NCI-H345 (cell line): Measurements from ENCODE around the gene PACRG.
"Not testable (repeated sequence)": the region's sequence is repeated elsewhere in the genome, so short reads cannot be mapped to it uniquely, and the experiment has no call there.

Experiments
- DNase-seq: peaks from one replicate; lab custom pipeline; 2025; lab: John Stamatoyannopoulos, UW

The PACRG gene

GRCh38 chr6:162942866-162943265 lies 215.1 kb downstream of the PACRG start:
- no peak for DNase-seq

GRCh38 chr6:162943369-162943768 lies 215.6 kb downstream of the PACRG start:
- DNase-seq, result no peak

- no peak for DNase-seq
Observed at GRCh38 chr6:162951164-162951743, 223.5 kb downstream of the PACRG start.

GRCh38 chr6:162952423-162952822 lies 224.6 kb downstream of the PACRG start:
- DNase-seq, result no peak

DNA sequence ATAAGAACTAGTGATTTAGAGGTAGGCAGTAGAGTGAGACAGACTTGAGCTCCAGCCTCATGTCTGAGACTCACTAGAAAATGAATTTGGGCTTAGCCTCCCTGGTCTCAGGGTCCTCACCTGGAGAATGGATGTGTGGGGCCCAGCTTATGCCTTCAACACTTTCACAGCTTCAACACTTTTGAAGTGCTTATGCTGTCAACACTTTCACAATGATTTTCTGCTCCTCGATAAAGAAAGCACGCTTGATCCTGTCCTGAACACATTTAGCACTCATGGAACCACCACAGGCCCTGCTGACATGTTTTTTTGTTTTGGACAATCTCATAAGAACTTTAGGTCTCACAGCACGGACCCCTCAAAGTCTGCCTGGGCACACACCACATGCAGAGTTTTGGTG lies 229.3 kb downstream of the PACRG start:
- no peak for DNase-seq

GRCh38 chr6:162960679-162961457 lies 233.1 kb downstream of the PACRG start:
- DNase-seq, result no peak

- no peak for DNase-seq
Observed at GRCh38 chr6:162962093-162962492, 234.3 kb downstream of the PACRG start.

- DNase-seq, result no peak
Observed at GRCh38 chr6:162963861-162964260, 236.1 kb downstream of the PACRG start.

DNA sequence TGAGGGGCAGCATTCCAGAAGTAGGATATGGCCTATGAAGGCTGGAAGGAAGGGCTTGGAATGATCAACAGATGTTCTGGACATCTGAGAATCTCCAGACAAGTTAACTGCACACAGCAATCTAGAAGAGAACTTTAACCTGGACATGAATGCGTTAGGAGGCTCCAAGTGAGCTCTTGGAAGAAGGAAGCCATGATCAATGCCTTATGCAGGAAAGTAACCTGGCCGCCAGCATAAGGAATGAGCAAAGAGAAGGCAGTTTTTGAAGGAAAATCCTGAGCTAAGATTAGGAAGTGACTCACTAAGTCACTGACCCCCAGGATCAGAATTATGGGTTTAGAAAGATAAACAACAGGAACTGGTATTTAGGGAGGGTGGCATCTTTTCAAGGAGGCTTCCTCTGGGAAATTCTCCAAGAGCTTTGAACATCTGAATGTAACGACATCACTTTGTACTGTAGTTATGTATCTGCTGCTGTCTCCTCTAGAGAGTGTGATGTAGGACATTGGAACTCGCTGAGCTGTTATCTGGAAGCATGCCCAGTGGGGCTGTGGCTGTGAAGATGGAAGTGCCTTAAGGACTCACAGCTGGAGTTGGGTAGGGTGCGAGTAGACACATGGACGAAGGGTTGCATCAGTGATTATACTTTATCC lies 236.8 kb downstream of the PACRG start:
- DNase-seq, result no peak

GRCh38 chr6:162965366-162965765 lies 237.6 kb downstream of the PACRG start:
- DNase-seq, result no peak

- DNase-seq, result no peak
Observed at GRCh38 chr6:162970246-162970645, 242.5 kb downstream of the PACRG start.

- DNase-seq, result no peak
Observed at GRCh38 chr6:162971356-162971755, 243.6 kb downstream of the PACRG start.

- DNase-seq, result no peak
Observed at GRCh38 chr6:162973151-162973872, 245.5 kb downstream of the PACRG start.

DNA sequence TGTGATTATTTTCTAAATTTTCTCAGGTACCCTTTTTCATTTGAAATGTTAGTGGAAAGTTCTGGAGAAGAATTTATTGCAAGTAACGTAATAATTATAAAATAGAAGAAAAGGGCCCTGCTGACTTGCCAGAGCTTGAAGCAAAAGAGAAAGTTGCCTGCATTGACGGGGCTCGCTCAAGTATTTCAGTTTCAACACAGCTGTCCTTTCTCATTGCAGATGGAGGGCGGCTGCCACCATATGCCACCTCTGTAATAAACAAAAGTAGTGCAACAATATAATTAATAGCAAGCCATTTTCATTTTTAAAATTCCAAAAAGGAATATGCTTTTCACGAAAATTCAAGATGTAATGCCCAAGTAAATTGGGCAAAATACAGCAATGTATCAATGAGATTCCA lies 246.2 kb downstream of the PACRG start:
- DNase-seq, result no peak

DNA sequence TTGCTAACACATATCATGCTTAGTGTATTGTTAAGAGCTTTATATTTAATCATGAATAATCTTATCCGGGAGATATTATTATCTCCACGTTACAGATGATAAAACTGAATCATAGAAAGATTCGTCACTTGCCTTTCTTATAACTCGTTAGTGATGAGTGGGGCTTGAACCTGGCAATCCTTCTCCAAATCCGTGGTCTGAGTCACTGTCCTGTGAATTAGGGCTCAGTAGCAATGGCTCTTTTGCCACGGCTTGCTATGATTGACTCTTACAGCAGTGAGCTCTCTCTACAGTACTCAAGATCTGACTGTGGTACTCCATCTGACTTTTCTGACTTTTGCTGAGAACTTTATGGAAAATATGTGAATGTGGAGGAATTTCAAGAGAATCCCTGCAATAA lies 246.9 kb downstream of the PACRG start:
- no peak for DNase-seq

DNA sequence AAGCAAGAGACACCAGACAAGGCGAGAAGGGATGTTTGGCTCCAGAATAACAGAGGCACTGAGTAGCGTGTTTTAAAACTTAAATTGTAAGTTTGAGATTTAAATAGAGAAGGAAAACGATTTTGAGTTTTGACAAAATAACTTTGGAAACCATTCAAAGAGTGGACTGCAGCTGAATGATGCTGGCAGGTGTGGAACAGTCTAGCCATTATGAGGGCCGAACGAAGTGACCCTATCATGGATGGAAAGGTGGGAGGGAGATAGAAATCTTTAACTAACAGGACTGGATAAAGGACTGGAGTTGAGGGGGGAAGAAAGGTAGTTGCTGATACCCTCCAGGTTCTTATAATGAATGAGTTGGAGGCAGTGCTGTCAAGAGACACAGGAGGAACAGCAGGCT lies 248.4 kb downstream of the PACRG start:
- no peak for DNase-seq

GRCh38 chr6:162983234-162983633 lies 255.5 kb downstream of the PACRG start:
- not testable (repeated sequence) for DNase-seq

GRCh38 chr6:162998777-162999176 lies 271.0 kb downstream of the PACRG start:
- DNase-seq, result no peak

DNA sequence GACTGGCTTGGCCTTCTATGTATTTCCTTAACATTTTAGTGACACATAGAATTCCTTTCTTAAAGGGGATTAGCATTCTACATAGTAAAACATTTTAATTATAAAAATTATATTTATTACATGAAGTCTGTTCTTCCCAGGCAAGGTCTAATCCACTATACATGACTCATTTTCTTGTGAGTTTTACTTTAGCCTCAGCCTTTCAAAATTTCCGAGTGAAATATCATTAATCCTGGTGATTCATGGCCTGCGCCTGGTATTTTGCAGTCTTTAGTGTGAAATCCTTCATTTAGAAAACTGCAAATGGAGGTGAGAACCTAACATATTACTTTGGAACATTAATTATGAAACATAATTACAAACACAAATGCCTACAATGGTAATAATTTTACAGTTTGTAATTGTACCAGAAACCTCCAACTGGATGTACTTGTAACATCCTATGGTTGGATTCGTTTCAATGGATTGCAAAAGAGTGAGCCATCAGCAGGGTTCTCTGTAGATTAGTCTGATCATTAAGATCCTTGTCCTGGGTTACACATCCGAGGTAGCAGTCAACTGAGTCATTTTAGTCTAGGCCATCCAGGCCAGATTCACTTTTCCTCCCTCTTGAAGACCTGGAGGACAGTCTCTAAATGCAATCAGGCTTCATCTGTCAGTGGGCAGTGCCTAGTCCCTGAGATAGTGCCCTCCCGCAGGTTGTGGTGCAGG lies 272.0 kb downstream of the PACRG start:
- no peak for DNase-seq

DNA sequence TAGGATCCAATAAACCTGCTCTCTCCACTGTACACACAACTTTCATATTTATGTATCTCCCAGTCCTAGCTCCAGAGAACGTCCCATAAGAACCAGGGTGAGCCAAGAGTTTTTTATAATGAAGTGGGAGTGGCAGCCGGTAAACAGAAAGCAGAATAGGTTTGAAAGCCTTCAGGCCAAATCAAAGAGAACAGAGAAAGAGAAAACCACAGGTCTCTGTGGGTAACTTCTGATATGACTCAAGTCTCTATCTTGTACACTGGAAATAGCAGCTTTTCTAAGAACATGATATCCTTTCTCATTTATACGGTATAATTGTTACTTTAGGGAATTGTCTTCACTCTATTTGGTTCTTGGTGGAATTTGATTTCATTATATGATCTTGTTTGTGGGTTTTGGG lies 273.6 kb downstream of the PACRG start:
- no peak for DNase-seq

- no peak for DNase-seq
Observed at GRCh38 chr6:163008186-163008585, 280.4 kb downstream of the PACRG start.

- DNase-seq, result no peak
Observed at GRCh38 chr6:163008626-163009025, 280.9 kb downstream of the PACRG start.
